Aorta (tissue), 5 donors: Measurements from ENCODE around the gene CTIF. TPM values are rescaled to one million over a fixed set of nuclear protein-coding genes. Genes with fewer than 3 reads are reported as not detected.

Source experiments
- ATAC-seq: fragments of 200-7000 bp; cut with Tn5 transposase; one replicate; pipeline ENCODE4 v1.9.1; 2022; ENCODE audit warnings: moderate library complexity; ENCODE audit not compliant: low FRiP score
- DNase-seq, 2 donors: peaks; one replicate each; pipeline ENCODE4 v3.0.0-alpha.2; 2020
- H3K27ac ChIP-seq, 2 donors: one replicate each; pipeline ENCODE4 v1.5.1; 2013; ENCODE audit warnings: low read length in 2 of 2, mild to moderate bottlenecking in 2 of 2, moderate library complexity in 2 of 2, control low read depth in 1 of 2, inconsistent platforms in 1 of 2, low read depth in 1 of 2
- H3K27me3 ChIP-seq, 2 donors: one replicate each; pipeline ENCODE4 v1.6.1; 2013; ENCODE audit warnings: control low read depth in 1 of 2, low read length in 1 of 2, mild to moderate bottlenecking in 1 of 2, moderate library complexity in 1 of 2; ENCODE audit not compliant: insufficient read depth in 2 of 2, control insufficient read depth in 1 of 2
- H3K36me3 ChIP-seq, 2 donors: one replicate each; pipeline ENCODE4 v1.6.1; 2013; ENCODE audit warnings: control low read depth in 1 of 2, low read length in 1 of 2, mild to moderate bottlenecking in 1 of 2; ENCODE audit not compliant: insufficient read depth in 2 of 2, control insufficient read depth in 1 of 2
- H3K4me1 ChIP-seq, 2 donors: one replicate each; pipeline ENCODE4 v1.6.1; 2013; ENCODE audit warnings: low read length in 2 of 2, control low read depth in 1 of 2, mild to moderate bottlenecking in 1 of 2, moderate library complexity in 1 of 2; ENCODE audit not compliant: insufficient read depth in 2 of 2, control insufficient read depth in 1 of 2
- H3K4me3 ChIP-seq, 2 donors: one replicate each; pipeline ENCODE4 v1.5.1; 2013; ENCODE audit warnings: low read length in 2 of 2, control low read depth in 1 of 2, mild to moderate bottlenecking in 1 of 2
- H3K9me3 ChIP-seq: one replicate; pipeline ENCODE4 v1.6.1; 2013; ENCODE audit warnings: mild to moderate bottlenecking, low read length; ENCODE audit not compliant: control insufficient read depth
- WGBS, 2 donors: extraction: QIAGEN DNeasy Blood & Tissue Kit; methylation state at CpG; one replicate each; pipeline ENCODE4 v1.1.7; 2013; 5-methylcytosine and 5-hydroxymethylcytosine counted together
- intact Hi-C, 2 donors: fragments of 100-400 bp; cut with DNase I; formaldehyde crosslinking; loops; one replicate each; pipeline versions ENCODE4 v1.14.2 to v1.15.0; 2022
- polyA plus RNA-seq, 2 donors: library from polyadenylated mRNA; stranded (reverse); fragments of 200-250 nt; gene quantifications; one replicate each; pipeline ENCODE4 v1.2.3, GENCODE V29; 2013
- total RNA-seq, 2 donors: library from RNA; stranded (reverse); fragmentation: NEBNext Ultra II Directional; extraction: Animal tissue kit (Norgen Biotek cat#: 25700); gene quantifications; one replicate each; pipeline ENCODE4 v1.2.1, GENCODE V29; 2021
- donor health status: healthy with polysubstance abuse.
- donor health status: Bipolar disorder and iron deficiency.
- donor health status: DM: no; HTN: no; CAD: no.
- donor health status: DM: no; HTN: no; CAD: no.
- donor health status: DM: yes; HTN: yes; CAD: no.

The CTIF gene
- total and polyA plus RNA-seq, 4 donors: 14.4 to 113 (median 93.4) TPM

- no peak for DNase-seq
- Histone ChIP-seq H3K4me1 (peaks cover 0 to 5% of the 10 kb centered on the region in 2 donors), H3K36me3 (no peaks in the 10 kb centered on the region), H3K4me3 (no peak overlapping the region), H3K9me3 (no peaks in the 10 kb centered on the region), H3K27ac (no peak overlapping the region), H3K27me3 (no peaks in the 10 kb centered on the region)
- WGBS, 2 donors: 88 to 90% methylated on average over 17 of the region's 17 CpGs
- intact Hi-C loops: loop anchor here in 1 of 2 donors (5.0 kb wide), 1 partner anchor 50 kb away; no protein-coding TSS in a partner anchor
- ATAC-seq: no peak
These were observed 53.8 kb downstream of the CTIF start for GRCh38 chr18:48592540-48593171.

GRCh38 chr18:48594471-48595094 lies 55.8 kb downstream of the CTIF start:
- intact Hi-C loops: loop anchor here in 1 of 2 donors (5.0 kb wide), 1 partner anchor 52 kb away; no protein-coding TSS in a partner anchor
- Histone ChIP-seq H3K27ac (no peak overlapping the region), H3K27me3 (no peaks in the 10 kb centered on the region), H3K4me3 (no peak overlapping the region), H3K9me3 (no peaks in the 10 kb centered on the region), H3K36me3 (no peaks in the 10 kb centered on the region), H3K4me1 (peaks cover 0 to 4% of the 10 kb centered on the region in 2 donors)
- DNase-seq (no peak), ATAC-seq (no peak)
- WGBS, 2 donors: 34 to 46% methylated on average over 13 of the region's 13 CpGs

GRCh38 chr18:48595703-48596218 lies 56.9 kb downstream of the CTIF start:
- 91 to 95% methylated on average over 4 of the region's 4 CpGs for WGBS, 2 donors
- no peaks in the 10 kb centered on the region for H3K4me1 ChIP-seq
- no peaks in the 10 kb centered on the region for H3K36me3 ChIP-seq
- H3K9me3 ChIP-seq: no peaks in the 10 kb centered on the region
- intact Hi-C loops: no loop called here
- H3K27me3 ChIP-seq: no peaks in the 10 kb centered on the region
- H3K4me3 ChIP-seq: no peak overlapping the region
- DNase-seq (no peak), ATAC-seq (no peak)
- H3K27ac ChIP-seq: no peak overlapping the region

- ATAC-seq (no peak), DNase-seq (no peak)
- intact Hi-C loops: no loop called here
- H3K4me1 ChIP-seq: no peaks in the 10 kb centered on the region
- H3K27me3 ChIP-seq: no peaks in the 10 kb centered on the region
- no peak overlapping the region for H3K27ac ChIP-seq
- WGBS, 2 donors: 75 to 77% methylated on average over 5 of the region's 5 CpGs
- H3K4me3 ChIP-seq: no peak overlapping the region
- no peaks in the 10 kb centered on the region for H3K36me3 ChIP-seq
- H3K9me3 ChIP-seq: no peaks in the 10 kb centered on the region
These were observed 58.3 kb downstream of the CTIF start for GRCh38 chr18:48597110-48597509.

GRCh38 chr18:48597671-48598070 lies 58.8 kb downstream of the CTIF start:
- Histone ChIP-seq H3K36me3 (no peaks in the 10 kb centered on the region), H3K27me3 (no peaks in the 10 kb centered on the region), H3K9me3 (no peaks in the 10 kb centered on the region), H3K4me1 (no peaks in the 10 kb centered on the region), H3K27ac (no peak overlapping the region), H3K4me3 (no peak overlapping the region)
- intact Hi-C loops: no loop called here
- ATAC-seq: no peak
- DNase-seq: no peak
- 47 to 49% methylated on average over 3 of the region's 3 CpGs for WGBS, 2 donors

- H3K27ac ChIP-seq: no peak overlapping the region
- DNase-seq (no peak), ATAC-seq (no peak)
- intact Hi-C loops: no loop called here
- no peaks in the 10 kb centered on the region for H3K36me3 ChIP-seq
- WGBS, 2 donors: 68 to 73% methylated on average over 4 of the region's 4 CpGs
- no peaks in the 10 kb centered on the region for H3K4me1 ChIP-seq
- no peaks in the 10 kb centered on the region for H3K27me3 ChIP-seq
- no peak overlapping the region for H3K4me3 ChIP-seq
- H3K9me3 ChIP-seq: no peaks in the 10 kb centered on the region
These were observed 60.6 kb downstream of the CTIF start for GRCh38 chr18:48599391-48599790.

- H3K4me3 ChIP-seq: no peak overlapping the region
- H3K27ac ChIP-seq: no peak overlapping the region
These were observed 61.2 kb downstream of the CTIF start for GRCh38 chr18:48600046-48600445.

GRCh38 chr18:48600456-48601090 lies 61.7 kb downstream of the CTIF start:
- intact Hi-C loops: no loop called here
- Histone ChIP-seq H3K27me3 (no peaks in the 10 kb centered on the region), H3K4me1 (no peaks in the 10 kb centered on the region), H3K4me3 (no peak overlapping the region), H3K9me3 (no peaks in the 10 kb centered on the region), H3K36me3 (no peaks in the 10 kb centered on the region), H3K27ac (no peak overlapping the region)
- WGBS, 2 donors: 59 to 61% methylated on average over 8 of the region's 8 CpGs
- ATAC-seq: no peak
- no peak for DNase-seq

More at GRCh38 chr18:48600046-48600445, 61.2 kb downstream of the CTIF start:
- Histone ChIP-seq H3K27me3 (no peaks in the 10 kb centered on the region), H3K36me3 (no peaks in the 10 kb centered on the region), H3K9me3 (no peaks in the 10 kb centered on the region), H3K4me1 (no peaks in the 10 kb centered on the region)
- 96 to 98% methylated on average over 6 of the region's 6 CpGs for WGBS, 2 donors
- DNase-seq (no peak), ATAC-seq (no peak)
- intact Hi-C loops: no loop called here
